Neural cell (in vitro differentiated cells): ENCODE results near the gene POLR1B. TPM values are rescaled to one million over a fixed set of nuclear protein-coding genes. Genes with fewer than 3 reads are reported as not detected.

Experiments
- H2AFZ ChIP-seq: fragments of 200-600, 300-800 bp; sonication (generic), shearing (Covaris generic); 2 replicates; pipeline ENCODE4 v1.6.0; 2014; ENCODE audit warnings: low read depth, mild to moderate bottlenecking, antibody characterized with exemption, low read length, moderate library complexity
- H3F3A ChIP-seq: fragments of 200-600 bp; shearing (Covaris generic); 2 replicates; pipeline ENCODE4 v1.6.1; 2016; ENCODE audit warnings: mild to moderate bottlenecking, moderate library complexity, mixed read lengths, antibody characterized with exemption, low read length; ENCODE audit not compliant: insufficient read depth, poor library complexity, severe bottlenecking
- H3K27ac ChIP-seq: fragments of 200-600, 300-800 bp; sonication (generic), shearing (Covaris generic); 2 replicates; pipeline ENCODE4 v1.5.1; 2014; ENCODE audit warnings: mild to moderate bottlenecking, low read length, moderate library complexity
- H3K27me3 ChIP-seq: fragments of 300-800, 200-600 bp; sonication (generic), shearing (Covaris generic); 2 replicates; pipeline ENCODE4 v1.6.0; 2014; ENCODE audit warnings: mild to moderate bottlenecking, low read depth, low read length, moderate library complexity; ENCODE audit not compliant: insufficient read depth
- H3K36me3 ChIP-seq: fragments of 300-800, 200-600 bp; sonication (generic), shearing (Covaris generic); 2 replicates; pipeline ENCODE4 v1.5.1; 2014; ENCODE audit warnings: mild to moderate bottlenecking, antibody characterized with exemption, low read length, moderate library complexity; ENCODE audit not compliant: insufficient read depth
- H3K4me2 ChIP-seq: fragments of 300-800, 200-600 bp; sonication (generic), shearing (Covaris generic); 2 replicates; pipeline ENCODE4 v1.6.0; 2014; ENCODE audit warnings: mild to moderate bottlenecking, low read length
- H3K4me3 ChIP-seq: fragments of 300-800, 200-600 bp; sonication (generic), shearing (Covaris generic); 2 replicates; pipeline ENCODE4 v1.5.1; 2014; ENCODE audit warnings: mild to moderate bottlenecking, low read length, moderate library complexity
- H3K79me2 ChIP-seq: fragments of 200-600 bp; shearing (Covaris generic); replicated peaks from 2 replicates; pipeline ENCODE4 v1.6.0; 2014; ENCODE audit warnings: mild to moderate bottlenecking, low read length, moderate library complexity; ENCODE audit not compliant: insufficient read depth
- H3K9ac ChIP-seq: fragments of 300-800, 200-600 bp; sonication (generic), shearing (Covaris generic); 2 replicates; pipeline ENCODE4 v1.6.1; 2016; ENCODE audit warnings: mild to moderate bottlenecking, low read length, mixed read lengths
- H3K9me2 ChIP-seq: fragments of 200-600 bp; shearing (Covaris generic); 2 replicates; pipeline ENCODE4 v1.6.1; 2016; ENCODE audit warnings: mild to moderate bottlenecking, low read length, mixed read lengths; ENCODE audit not compliant: insufficient read depth
- H3K9me3 ChIP-seq: fragments of 200-600, 300-800 bp; sonication (generic), shearing (Covaris generic); 2 replicates; pipeline ENCODE4 v1.6.1; 2016; ENCODE audit warnings: mild to moderate bottlenecking, mixed run types, low read length, moderate library complexity, mixed read lengths
- H4K20me1 ChIP-seq: fragments of 200-600 bp; shearing (Covaris generic); 2 replicates; pipeline ENCODE4 v1.6.1; 2016; ENCODE audit warnings: mild to moderate bottlenecking, mixed run types; ENCODE audit not compliant: insufficient read depth
- EP300 ChIP-seq: fragments of 450-650 bp; conservative IDR thresholded peaks from 2 replicates; pipeline ENCODE4 v1.6.1; 2014; ENCODE audit warnings: antibody characterized with exemption, mild to moderate bottlenecking, moderate library complexity; ENCODE audit not compliant: poor library complexity, severe bottlenecking
- EZH2 ChIP-seq: fragments of 200-600, 300-800 bp; shearing (Covaris generic), sonication (generic); IDR thresholded peaks from 2 replicates; pipeline ENCODE4 v1.6.1; 2014; ENCODE audit warnings: antibody characterized with exemption, low read length, borderline replicate concordance, mild to moderate bottlenecking; ENCODE audit not compliant: insufficient read depth, poor library complexity, severe bottlenecking
- MXI1 ChIP-seq: fragments of 450-650 bp; conservative IDR thresholded peaks from 2 replicates; pipeline ENCODE4 v1.6.1; 2014; ENCODE audit warnings: antibody characterized with exemption, mild to moderate bottlenecking; ENCODE audit not compliant: poor library complexity, severe bottlenecking
- POLR2AphosphoS5 ChIP-seq: IDR thresholded peaks from 2 replicates; pipeline ENCODE4 v1.6.1; 2012
- RAD21 ChIP-seq: fragments of 450-650 bp; conservative IDR thresholded peaks from 2 replicates; pipeline ENCODE4 v1.6.1; 2014; ENCODE audit warnings: antibody characterized with exemption, mild to moderate bottlenecking, moderate library complexity
- SMC3 ChIP-seq: fragments of 450-650 bp; conservative IDR thresholded peaks from 2 replicates; pipeline ENCODE4 v1.6.1; 2014; ENCODE audit warnings: antibody characterized with exemption, mild to moderate bottlenecking, moderate library complexity; ENCODE audit not compliant: poor library complexity
- TAF1 ChIP-seq: IDR thresholded peaks from 2 replicates; pipeline ENCODE4 v1.6.1; 2012; ENCODE audit warnings: low read depth
- polyA plus RNA-seq: library from polyadenylated mRNA; depleted of rRNA; stranded (reverse); fragments of >200 nt; gene quantifications from 2 replicates; pipeline ENCODE4 v1.2.3, GENCODE V29; 2014
- TF ChIP-seq, protein P1 (sequence below): fragments of 450-650 bp; IDR thresholded peaks from 2 replicates; pipeline ENCODE4 v1.5.1; 2014; ENCODE audit warnings: antibody characterized with exemption, mild to moderate bottlenecking, moderate library complexity; ENCODE audit not compliant: poor library complexity, severe bottlenecking
- TF ChIP-seq, protein P2 (sequence below): IDR thresholded peaks from 2 replicates; pipeline ENCODE4 v1.6.1; 2012; ENCODE audit warnings: borderline replicate concordance

Gene POLR1B
- polyA plus RNA-seq, 1 donor from 2014 or later, result 9.8 TPM

DNA sequence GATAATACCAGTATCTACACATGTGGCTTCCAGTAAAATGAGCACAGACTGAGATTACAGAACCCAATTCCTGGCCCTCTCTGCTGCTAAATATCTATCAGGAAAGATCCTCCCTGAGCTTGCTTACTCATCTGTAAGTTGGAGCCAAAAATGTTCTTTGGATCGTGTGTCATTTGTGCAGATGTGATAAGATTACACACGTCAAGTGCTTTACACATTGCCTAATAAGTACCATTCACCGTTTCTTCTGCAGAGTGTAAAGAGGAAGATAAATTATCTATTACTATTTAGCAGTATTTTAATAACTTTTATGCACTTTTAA lies 80.2 kb downstream of the POLR1B start:
- H3K4me2 ChIP-seq, result no peak overlapping the region
- no peak overlapping the region for H3K27ac ChIP-seq
- no peaks in the 10 kb centered on the region for H4K20me1 ChIP-seq
- H2AFZ ChIP-seq, result no peak overlapping the region
- H3K9ac ChIP-seq, result no peak overlapping the region
- H3F3A ChIP-seq, result no peaks in the 10 kb centered on the region
- no peak overlapping the region for H3K4me3 ChIP-seq
- no peaks in the 10 kb centered on the region for H3K9me3 ChIP-seq
- TF ChIP-seq MXI1 (no peak), POLR2AphosphoS5 (no peak), RAD21 (no peak), EP300 (no peak), EZH2 (no peak), TAF1 (no peak), SMC3 (no peak)
- TF ChIP-seq, protein P1, sequence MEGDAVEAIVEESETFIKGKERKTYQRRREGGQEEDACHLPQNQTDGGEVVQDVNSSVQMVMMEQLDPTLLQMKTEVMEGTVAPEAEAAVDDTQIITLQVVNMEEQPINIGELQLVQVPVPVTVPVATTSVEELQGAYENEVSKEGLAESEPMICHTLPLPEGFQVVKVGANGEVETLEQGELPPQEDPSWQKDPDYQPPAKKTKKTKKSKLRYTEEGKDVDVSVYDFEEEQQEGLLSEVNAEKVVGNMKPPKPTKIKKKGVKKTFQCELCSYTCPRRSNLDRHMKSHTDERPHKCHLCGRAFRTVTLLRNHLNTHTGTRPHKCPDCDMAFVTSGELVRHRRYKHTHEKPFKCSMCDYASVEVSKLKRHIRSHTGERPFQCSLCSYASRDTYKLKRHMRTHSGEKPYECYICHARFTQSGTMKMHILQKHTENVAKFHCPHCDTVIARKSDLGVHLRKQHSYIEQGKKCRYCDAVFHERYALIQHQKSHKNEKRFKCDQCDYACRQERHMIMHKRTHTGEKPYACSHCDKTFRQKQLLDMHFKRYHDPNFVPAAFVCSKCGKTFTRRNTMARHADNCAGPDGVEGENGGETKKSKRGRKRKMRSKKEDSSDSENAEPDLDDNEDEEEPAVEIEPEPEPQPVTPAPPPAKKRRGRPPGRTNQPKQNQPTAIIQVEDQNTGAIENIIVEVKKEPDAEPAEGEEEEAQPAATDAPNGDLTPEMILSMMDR, result no peak
- TF ChIP-seq, protein P2, sequence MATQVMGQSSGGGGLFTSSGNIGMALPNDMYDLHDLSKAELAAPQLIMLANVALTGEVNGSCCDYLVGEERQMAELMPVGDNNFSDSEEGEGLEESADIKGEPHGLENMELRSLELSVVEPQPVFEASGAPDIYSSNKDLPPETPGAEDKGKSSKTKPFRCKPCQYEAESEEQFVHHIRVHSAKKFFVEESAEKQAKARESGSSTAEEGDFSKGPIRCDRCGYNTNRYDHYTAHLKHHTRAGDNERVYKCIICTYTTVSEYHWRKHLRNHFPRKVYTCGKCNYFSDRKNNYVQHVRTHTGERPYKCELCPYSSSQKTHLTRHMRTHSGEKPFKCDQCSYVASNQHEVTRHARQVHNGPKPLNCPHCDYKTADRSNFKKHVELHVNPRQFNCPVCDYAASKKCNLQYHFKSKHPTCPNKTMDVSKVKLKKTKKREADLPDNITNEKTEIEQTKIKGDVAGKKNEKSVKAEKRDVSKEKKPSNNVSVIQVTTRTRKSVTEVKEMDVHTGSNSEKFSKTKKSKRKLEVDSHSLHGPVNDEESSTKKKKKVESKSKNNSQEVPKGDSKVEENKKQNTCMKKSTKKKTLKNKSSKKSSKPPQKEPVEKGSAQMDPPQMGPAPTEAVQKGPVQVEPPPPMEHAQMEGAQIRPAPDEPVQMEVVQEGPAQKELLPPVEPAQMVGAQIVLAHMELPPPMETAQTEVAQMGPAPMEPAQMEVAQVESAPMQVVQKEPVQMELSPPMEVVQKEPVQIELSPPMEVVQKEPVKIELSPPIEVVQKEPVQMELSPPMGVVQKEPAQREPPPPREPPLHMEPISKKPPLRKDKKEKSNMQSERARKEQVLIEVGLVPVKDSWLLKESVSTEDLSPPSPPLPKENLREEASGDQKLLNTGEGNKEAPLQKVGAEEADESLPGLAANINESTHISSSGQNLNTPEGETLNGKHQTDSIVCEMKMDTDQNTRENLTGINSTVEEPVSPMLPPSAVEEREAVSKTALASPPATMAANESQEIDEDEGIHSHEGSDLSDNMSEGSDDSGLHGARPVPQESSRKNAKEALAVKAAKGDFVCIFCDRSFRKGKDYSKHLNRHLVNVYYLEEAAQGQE, result no peak
- no peaks in the 10 kb centered on the region for H3K9me2 ChIP-seq
- no peaks in the 10 kb centered on the region for H3K36me3 ChIP-seq
- no peaks in the 10 kb centered on the region for H3K27me3 ChIP-seq
- no peaks in the 10 kb centered on the region for H3K79me2 ChIP-seq

DNA sequence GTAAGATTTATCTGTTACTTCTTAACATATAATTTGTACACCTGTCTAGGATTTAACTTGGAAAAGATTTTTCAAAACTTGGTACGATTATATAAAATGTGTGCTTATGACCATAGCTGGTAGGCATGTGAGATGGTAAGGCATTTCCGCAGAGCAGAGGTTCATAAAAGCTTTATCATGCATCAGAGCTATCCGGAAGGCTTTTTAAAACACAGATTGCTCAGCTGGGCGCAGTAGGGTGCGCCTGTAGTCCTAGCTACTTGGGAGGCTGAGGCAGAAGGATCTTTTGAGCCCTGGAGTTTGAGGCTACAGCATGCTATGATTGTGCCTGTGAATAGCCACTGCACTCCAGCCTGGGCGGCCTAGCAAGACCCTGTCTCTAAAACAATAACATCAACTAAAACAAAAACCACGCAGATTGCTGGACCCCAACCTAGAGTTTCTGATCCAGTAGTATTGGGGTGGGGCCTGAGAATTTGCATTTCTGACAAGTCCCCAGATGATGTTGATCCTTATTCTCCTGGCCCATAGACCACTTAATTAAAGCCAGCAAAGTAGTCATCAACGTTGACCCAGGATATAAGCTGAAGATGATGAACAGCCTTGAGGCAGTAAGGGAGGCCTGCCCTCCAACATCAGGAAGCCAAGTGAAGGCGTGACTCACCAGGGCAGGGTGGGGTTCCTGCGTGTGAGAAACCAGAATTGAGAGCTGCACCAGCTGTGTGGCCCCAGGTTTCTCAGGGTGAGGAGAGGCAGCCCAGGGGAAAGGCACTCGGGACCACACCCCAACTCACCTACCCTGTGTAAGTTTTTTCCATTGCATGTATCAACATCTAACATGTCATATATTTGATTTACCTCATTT lies 81.9 kb downstream of the POLR1B start:
- Histone ChIP-seq H3K9ac (no peak overlapping the region), H3K36me3 (no peaks in the 10 kb centered on the region), H3K9me3 (no peaks in the 10 kb centered on the region), H2AFZ (no peak overlapping the region), H4K20me1 (no peaks in the 10 kb centered on the region), H3F3A (no peaks in the 10 kb centered on the region), H3K4me3 (no peak overlapping the region), H3K9me2 (no peaks in the 10 kb centered on the region), H3K27me3 (no peaks in the 10 kb centered on the region), H3K79me2 (no peaks in the 10 kb centered on the region), H3K27ac (no peak overlapping the region), H3K4me2 (no peak overlapping the region)
- TF ChIP-seq TAF1 (no peak), RAD21 (no peak), EZH2 (no peak), EP300 (no peak)
- TF ChIP-seq, protein P2, result no peak
